ENCODE measurements around the gene PHACTR2.

The PHACTR2 gene

GRCh38 chr6:143694560-143694959 is 16.8 kb downstream of the PHACTR2 start:
- Mint-ChIP-seq H3K36me3 (ENCODE audit: low read depth) (peaks cover 17% of the 10 kb centered on the region), H3K4me3 (no peak overlapping the region), H3K27ac (no peak overlapping the region), H3K27me3 (ENCODE audit: low read depth, poor library complexity) (no peaks in the 10 kb centered on the region), H3K9me3 (peaks cover 1% of the 10 kb centered on the region), H3K4me1 (peaks cover 4% of the 10 kb centered on the region)
- no peak for TF ChIP-seq CTCF (IDR thresholded peaks at IDR 0.05)
- no peak for DNase-seq

- Mint-ChIP-seq H3K27me3 (ENCODE audit: low read depth, poor library complexity) (no peaks in the 10 kb centered on the region), H3K4me1 (no peaks in the 10 kb centered on the region), H3K4me3 (no peak overlapping the region), H3K27ac (no peak overlapping the region), H3K36me3 (ENCODE audit: low read depth) (peaks cover 15% of the 10 kb centered on the region), H3K9me3 (peaks cover 4% of the 10 kb centered on the region)
- no peak for TF ChIP-seq CTCF (IDR thresholded peaks at IDR 0.05)
- DNase-seq, result no peak
These were observed 17.6 kb downstream of the PHACTR2 start for GRCh38 chr6:143695130-143695968.

GRCh38 chr6:143695969-143696663 is 18.4 kb downstream of the PHACTR2 start:
- Mint-ChIP-seq H3K4me3 (no peak overlapping the region), H3K27me3 (ENCODE audit: low read depth, poor library complexity) (no peaks in the 10 kb centered on the region), H3K27ac (peak overlapping the region; percentile 44), H3K4me1 (peaks cover 5% of the 10 kb centered on the region), H3K9me3 (peaks cover 4% of the 10 kb centered on the region), H3K36me3 (ENCODE audit: low read depth) (peaks cover 15% of the 10 kb centered on the region)
- no peak for TF ChIP-seq CTCF (IDR thresholded peaks at IDR 0.05)
- no peak for DNase-seq

GRCh38 chr6:143696664-143697000 is 18.9 kb downstream of the PHACTR2 start:
- Mint-ChIP-seq H3K4me1 (peaks cover 5% of the 10 kb centered on the region), H3K36me3 (ENCODE audit: low read depth) (peaks cover 15% of the 10 kb centered on the region), H3K9me3 (peaks cover 4% of the 10 kb centered on the region), H3K27ac (no peak overlapping the region), H3K27me3 (ENCODE audit: low read depth, poor library complexity) (no peaks in the 10 kb centered on the region), H3K4me3 (no peak overlapping the region)
- no peak for TF ChIP-seq CTCF (IDR thresholded peaks at IDR 0.05)
- DNase-seq, result no peak

GRCh38 chr6:143697076-143697800 is 19.5 kb downstream of the PHACTR2 start:
- no peak for DNase-seq
- Mint-ChIP-seq H3K4me1 (peaks cover 5% of the 10 kb centered on the region), H3K36me3 (ENCODE audit: low read depth) (peaks cover 15% of the 10 kb centered on the region), H3K4me3 (no peak overlapping the region), H3K27ac (peak overlapping the region; percentile 81), H3K27me3 (ENCODE audit: low read depth, poor library complexity) (no peaks in the 10 kb centered on the region), H3K9me3 (peaks cover 4% of the 10 kb centered on the region)
- no peak for TF ChIP-seq CTCF (IDR thresholded peaks at IDR 0.05)

Measured in nephron progenitor cell (in vitro differentiated cells).